GM12865 (cell line): ENCODE measurements around the gene PEAK3.
A peak's percentile ranks its signal among the peaks of the same experiment; 100 is the strongest.

Experiments
- DNase-seq: peaks from one replicate; pipeline ENCODE4 v3.0.0; 2010; ENCODE audit warnings: low read depth
- H3K4me3 ChIP-seq: 2 replicates; pipeline ENCODE4 v1.5.1; 2011; ENCODE audit warnings: mild to moderate bottlenecking, low read depth, low read length, control low read depth
- TF ChIP-seq, protein P1 (sequence below): IDR thresholded peaks from 2 replicates; pipeline ENCODE4 v1.5.1; 2011; ENCODE audit warnings: low read length, control low read depth, low read depth, inconsistent platforms; ENCODE audit not compliant: insufficient read depth; ENCODE audit errors: missing control alignments

The PEAK3 gene

DNA sequence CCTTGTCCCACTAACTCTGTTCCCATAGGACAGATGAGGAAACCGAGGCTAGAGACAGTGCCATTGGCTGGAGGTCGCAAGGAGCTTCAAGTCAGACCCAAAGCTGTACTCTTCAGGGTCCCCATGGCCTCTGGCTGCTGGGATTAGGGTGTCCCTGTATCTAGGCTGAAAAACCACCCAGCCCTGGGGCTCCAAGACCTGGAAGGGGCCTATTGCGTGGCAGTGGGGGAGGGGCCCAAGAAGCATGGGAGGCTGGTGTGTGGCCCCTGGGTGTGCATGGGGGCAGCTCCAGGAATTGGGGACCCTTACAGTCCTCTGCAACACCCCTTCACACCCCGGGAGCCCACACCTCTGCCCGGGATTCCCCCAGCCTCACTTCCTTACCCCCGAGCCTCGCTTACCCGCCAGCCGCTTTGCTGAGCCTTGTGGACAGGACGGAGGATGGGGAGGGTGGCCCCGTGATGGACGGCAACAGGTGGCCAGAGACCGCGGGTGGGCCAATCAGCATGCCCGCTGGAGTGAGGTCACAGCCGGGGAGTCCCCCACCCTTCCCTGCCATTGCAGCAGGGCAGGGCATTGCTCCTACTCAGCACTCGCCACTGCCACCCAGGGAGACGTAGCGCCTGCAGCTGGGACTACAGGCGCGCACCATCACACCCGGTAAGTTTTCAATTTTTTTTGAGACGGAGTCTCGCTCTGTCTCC is 25.8 kb downstream of the PEAK3 start, which contains the start of gene JSRP1:
TSS of gene JSRP1 (minus strand) at position 436 of the 704 bp plus-strand sequence. CDS start 1,103 bp downstream, outside the sequence.
- TF ChIP-seq, protein P1, sequence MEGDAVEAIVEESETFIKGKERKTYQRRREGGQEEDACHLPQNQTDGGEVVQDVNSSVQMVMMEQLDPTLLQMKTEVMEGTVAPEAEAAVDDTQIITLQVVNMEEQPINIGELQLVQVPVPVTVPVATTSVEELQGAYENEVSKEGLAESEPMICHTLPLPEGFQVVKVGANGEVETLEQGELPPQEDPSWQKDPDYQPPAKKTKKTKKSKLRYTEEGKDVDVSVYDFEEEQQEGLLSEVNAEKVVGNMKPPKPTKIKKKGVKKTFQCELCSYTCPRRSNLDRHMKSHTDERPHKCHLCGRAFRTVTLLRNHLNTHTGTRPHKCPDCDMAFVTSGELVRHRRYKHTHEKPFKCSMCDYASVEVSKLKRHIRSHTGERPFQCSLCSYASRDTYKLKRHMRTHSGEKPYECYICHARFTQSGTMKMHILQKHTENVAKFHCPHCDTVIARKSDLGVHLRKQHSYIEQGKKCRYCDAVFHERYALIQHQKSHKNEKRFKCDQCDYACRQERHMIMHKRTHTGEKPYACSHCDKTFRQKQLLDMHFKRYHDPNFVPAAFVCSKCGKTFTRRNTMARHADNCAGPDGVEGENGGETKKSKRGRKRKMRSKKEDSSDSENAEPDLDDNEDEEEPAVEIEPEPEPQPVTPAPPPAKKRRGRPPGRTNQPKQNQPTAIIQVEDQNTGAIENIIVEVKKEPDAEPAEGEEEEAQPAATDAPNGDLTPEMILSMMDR = no peak
- no peak within 1 kb of the TSS for H3K4me3 ChIP-seq
- no peak for DNase-seq

DNA sequence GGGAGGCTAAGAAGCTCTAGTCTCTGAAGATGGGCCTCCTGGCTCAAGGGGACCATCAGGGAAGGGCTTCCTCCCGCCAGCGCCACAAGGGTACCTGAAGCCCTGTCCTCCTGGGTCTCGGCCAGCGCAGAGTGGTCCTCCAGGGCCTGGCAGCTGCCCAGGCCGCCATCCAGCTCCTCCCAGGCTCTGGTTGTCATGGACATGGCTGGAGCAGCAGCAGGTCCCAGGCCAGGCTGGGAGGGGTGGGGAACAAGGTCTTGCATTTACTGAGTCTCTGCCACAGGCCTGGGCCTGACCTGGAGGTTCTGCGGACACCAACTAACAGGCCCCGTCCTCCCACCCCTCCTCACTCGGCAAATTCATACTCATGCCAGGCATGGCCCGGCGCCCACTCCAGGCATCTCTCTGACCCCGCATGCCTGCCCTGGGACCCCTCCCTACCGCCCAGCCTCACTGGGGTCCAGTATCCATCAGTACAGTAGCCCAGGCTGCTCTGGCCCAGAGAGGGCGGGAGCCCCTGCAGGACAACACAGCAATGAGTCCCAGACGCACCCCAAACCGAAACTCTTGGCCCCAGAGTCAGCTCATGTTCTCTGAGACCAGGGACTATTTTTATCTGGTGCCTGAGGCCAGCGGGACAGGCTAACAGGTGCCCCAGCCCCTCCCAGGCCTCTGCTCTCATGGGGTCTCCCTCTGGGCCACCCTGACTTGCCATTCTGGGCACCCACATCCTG is 26.7 kb downstream of the PEAK3 start:
- TF ChIP-seq, protein P1 = no peak
- no peak for DNase-seq
- H3K4me3 ChIP-seq = no peak overlapping the region

DNA sequence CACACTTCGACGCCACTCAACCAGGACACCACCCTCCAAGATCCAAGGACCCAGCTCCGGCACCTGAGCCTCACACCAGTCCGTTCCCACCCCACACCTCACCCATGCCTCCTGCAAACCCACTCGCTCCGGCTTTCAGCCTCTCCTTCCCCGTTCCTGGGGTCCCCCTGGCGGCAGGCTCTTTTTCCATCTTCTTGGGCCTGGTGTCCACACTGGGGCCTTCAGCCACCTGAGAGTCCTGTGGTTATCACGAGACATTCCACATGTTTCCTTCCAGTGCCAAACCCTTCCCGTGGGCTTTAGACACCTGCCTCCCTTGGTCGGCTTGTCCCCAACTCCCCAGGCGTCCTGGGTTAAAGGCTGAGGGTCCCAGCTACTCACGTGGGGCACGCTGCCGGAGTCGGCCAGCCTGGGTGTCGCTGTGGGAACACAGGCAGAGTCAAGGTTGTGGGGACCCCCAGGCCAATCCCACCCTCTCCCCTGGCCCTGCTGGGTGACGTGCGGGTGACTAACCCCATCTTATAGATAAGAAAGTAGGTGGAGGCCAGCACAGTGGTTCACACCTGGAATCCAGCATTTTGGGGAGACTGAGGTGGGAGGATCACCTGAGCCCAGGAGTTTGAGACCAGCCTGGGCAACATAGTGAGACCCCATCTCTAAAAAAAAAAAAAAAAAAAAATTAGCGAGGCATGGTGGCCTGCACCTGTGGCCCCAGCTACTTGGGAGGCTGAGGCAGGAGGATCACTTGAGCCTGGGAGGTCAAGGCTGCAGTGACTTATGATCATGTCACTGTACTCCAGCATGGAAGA is 27.7 kb downstream of the PEAK3 start:
- DNase-seq = no peak
- H3K4me3 ChIP-seq = no peak overlapping the region
- TF ChIP-seq, protein P1 = peak; percentile 8

DNA sequence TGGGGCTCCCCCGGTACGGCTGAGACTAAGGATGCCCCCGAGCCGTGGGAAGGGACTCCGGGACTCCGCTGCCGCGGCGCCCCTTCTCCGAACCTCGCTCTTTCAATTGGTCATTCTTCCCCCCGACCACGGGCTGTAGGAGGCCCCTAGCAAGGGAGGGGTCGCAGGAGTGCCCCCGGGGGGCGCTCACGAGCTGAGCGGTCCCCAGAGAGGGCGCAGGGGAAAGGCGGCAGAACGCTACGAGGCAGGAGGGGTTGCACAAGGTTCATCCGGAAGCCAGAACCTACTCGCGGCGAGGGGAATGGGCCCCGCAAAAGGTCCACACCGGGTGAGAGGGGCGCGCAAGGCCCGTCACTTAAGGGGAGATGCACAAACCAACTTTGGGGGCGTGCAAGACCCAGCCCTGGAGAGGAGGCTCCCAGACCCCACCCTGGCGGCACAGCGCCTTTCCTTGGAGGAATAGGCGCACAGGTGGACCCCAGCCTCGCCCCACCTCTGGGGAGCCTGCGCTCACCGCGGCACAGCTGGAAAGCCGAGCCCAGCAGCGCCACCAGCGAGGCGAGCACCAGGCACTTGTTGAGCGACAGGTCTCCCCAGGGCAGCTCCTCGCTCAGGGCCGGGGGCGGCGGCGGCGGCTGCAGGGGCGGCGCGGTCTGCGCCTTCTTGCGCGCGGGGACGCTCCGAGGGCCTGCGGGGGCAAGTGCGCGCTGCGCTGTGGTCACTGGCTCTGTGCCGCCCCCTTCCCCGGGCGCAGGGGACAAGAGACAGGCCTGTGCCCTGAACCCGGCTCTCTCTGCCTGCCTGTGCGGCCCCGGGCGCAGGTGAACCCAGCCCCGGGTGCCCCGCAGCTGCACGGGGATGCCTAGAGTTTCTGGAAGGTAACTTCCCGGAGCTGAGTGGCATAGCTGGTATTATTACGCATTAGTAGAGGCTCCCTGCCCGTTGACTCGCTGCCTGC is 28.6 kb downstream of the PEAK3 start:
- TF ChIP-seq, protein P1 = peak; percentile 48
- DNase-seq = peak; percentile 57
- no peak overlapping the region; the same call in 1 of the 2 replicates for H3K4me3 ChIP-seq

DNA sequence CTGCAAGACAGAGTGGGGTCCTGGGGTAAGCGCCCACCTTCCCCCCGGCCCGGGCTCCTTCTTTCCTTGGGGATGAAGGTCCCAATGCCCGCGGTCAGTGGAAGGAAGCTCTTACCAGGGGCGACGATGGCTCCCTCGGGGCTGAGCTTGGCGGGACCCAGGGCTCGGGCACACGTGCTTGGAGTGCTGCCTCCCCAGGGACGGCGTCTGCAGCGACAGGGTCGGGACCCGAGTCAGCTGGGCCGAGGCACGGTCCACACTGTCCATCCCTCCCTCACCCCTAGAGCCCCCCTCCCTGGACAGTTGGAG is 29.2 kb downstream of the PEAK3 start:
- no peak for DNase-seq
- no peak overlapping the region; the same call in 1 of the 2 replicates for H3K4me3 ChIP-seq
- TF ChIP-seq, protein P1 = no peak

DNA sequence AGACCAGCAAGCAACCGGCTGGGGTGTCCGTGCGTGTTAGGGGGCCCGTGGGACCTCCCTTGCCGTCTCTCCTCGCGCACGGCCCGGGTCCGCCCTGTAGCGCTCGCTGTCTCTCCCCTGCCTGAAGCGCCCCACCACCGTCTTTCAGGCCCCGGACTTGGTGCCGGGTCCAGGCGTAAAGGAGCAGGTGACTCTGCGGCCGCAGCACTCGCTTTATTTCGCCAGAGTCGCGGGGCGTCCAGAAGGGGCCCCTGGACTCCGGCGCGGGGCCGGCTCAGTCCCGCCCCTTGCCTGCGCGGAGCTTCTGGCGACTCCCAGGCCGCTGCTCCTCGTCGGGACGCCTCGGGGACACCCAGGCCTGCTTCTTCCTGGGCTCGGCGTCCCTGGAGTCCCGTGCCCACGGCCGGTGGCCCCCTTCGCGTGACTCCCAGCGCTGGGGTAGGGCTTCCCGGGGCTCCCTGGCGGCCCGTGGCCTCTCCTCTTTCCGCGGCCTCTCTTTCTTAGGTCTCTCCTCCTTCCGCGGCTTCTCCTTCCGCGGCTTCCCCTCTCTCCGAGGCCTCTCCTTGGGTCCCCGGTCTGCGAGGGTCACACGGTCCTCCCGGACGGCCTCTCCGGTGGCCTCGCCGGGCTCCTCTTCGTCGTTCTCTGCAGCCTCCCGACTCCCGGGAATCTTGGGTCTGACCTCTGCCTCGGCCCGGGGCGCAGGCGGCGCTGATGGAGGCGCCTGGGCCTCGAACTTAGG is 29.7 kb downstream of the PEAK3 start:
- no peak overlapping the region for H3K4me3 ChIP-seq
- no peak for DNase-seq
- TF ChIP-seq, protein P1 = no peak
